SIG-M5 (cell line): ENCODE results near the gene INPP5D.
"Not testable (repeated sequence)": the region's sequence is repeated elsewhere in the genome, so short reads cannot be mapped to it uniquely, and the experiment has no call there.

ENCODE experiments used
- DNase-seq: peaks from one replicate; lab custom pipeline; 2025; lab: John Stamatoyannopoulos, UW

The INPP5D gene

GRCh38 chr2:233146194-233146593 lies 86.1 kb downstream of the INPP5D start:
- DNase-seq = no peak

GRCh38 chr2:233147136-233147828 lies 87.1 kb downstream of the INPP5D start:
- DNase-seq = no peak

- no peak for DNase-seq
Observed at GRCh38 chr2:233147829-233148167, 87.7 kb downstream of the INPP5D start.

GRCh38 chr2:233148354-233148753 lies 88.2 kb downstream of the INPP5D start:
- DNase-seq = no peak

GRCh38 chr2:233152541-233152940 lies 92.4 kb downstream of the INPP5D start:
- no peak for DNase-seq

- no peak for DNase-seq
Observed at GRCh38 chr2:233153146-233153798, 93.1 kb downstream of the INPP5D start.

- DNase-seq = no peak
Observed at GRCh38 chr2:233156001-233156400, 95.9 kb downstream of the INPP5D start.

- DNase-seq = not testable (repeated sequence)
Observed at GRCh38 chr2:233156461-233156860, 96.3 kb downstream of the INPP5D start.

- no peak for DNase-seq
Observed at GRCh38 chr2:233161730-233162129, 101.6 kb downstream of the INPP5D start.

GRCh38 chr2:233162770-233163169 lies 102.6 kb downstream of the INPP5D start:
- DNase-seq = no peak

- DNase-seq = no peak
Observed at GRCh38 chr2:233163486-233164103, 103.5 kb downstream of the INPP5D start.

- DNase-seq = no peak
Observed at GRCh38 chr2:233164128-233164635, 104.0 kb downstream of the INPP5D start.

GRCh38 chr2:233164967-233165366 lies 104.8 kb downstream of the INPP5D start:
- DNase-seq = no peak

GRCh38 chr2:233165543-233165894 lies 105.4 kb downstream of the INPP5D start:
- no peak for DNase-seq

- DNase-seq = peak; percentile 63
Observed at GRCh38 chr2:233165895-233166661, 105.9 kb downstream of the INPP5D start.

- no peak for DNase-seq
Observed at GRCh38 chr2:233168445-233168844, 108.3 kb downstream of the INPP5D start.

GRCh38 chr2:233168919-233169318 lies 108.8 kb downstream of the INPP5D start:
- DNase-seq = no peak

GRCh38 chr2:233171344-233171743 lies 111.2 kb downstream of the INPP5D start:
- DNase-seq = no peak

GRCh38 chr2:233173115-233173514 lies 113.0 kb downstream of the INPP5D start:
- DNase-seq = no peak

- DNase-seq = no peak
Observed at GRCh38 chr2:233174137-233174536, 114.0 kb downstream of the INPP5D start.

- no peak for DNase-seq
Observed at GRCh38 chr2:233178994-233179847, 119.1 kb downstream of the INPP5D start.
